Stimulated activated CD8-positive, alpha-beta memory T cell treated with anti-CD3 and anti-CD28 coated beads, Interleukin-7, amount 100 ng/mL, for 48 hours (primary cell): Measurements from ENCODE around the gene RASGEF1C.

Experiments used
- DNase-seq, 2 donors: peaks; one replicate each; pipeline ENCODE4 v3.0.0-alpha.2; 2020; ENCODE audit warnings: low read depth in 1 of 2; ENCODE audit errors: extremely low read depth in 1 of 2

RASGEF1C gene

GRCh38 chr5:180161420-180162303 lies 47.3 kb downstream of the RASGEF1C start:
- DNase-seq = no peak

GRCh38 chr5:180160789-180161188 lies 48.2 kb downstream of the RASGEF1C start:
- no peak for DNase-seq

GRCh38 chr5:180160215-180160614 lies 48.8 kb downstream of the RASGEF1C start:
- DNase-seq = no peak

GRCh38 chr5:180159756-180160155 lies 49.3 kb downstream of the RASGEF1C start:
- DNase-seq = no peak

GRCh38 chr5:180157866-180158265 lies 51.1 kb downstream of the RASGEF1C start:
- no peak for DNase-seq

- no peak for DNase-seq
Measured at GRCh38 chr5:180156141-180156540, 52.9 kb downstream of the RASGEF1C start.

GRCh38 chr5:180155365-180155926 lies 53.6 kb downstream of the RASGEF1C start:
- no peak for DNase-seq

- no peak for DNase-seq
Measured at GRCh38 chr5:180154821-180155364, 54.1 kb downstream of the RASGEF1C start.

GRCh38 chr5:180153991-180154390 lies 55.0 kb downstream of the RASGEF1C start:
- no peak for DNase-seq

- no peak for DNase-seq
Measured at GRCh38 chr5:180153099-180153498, 55.9 kb downstream of the RASGEF1C start.

GRCh38 chr5:180143656-180144364 lies 65.2 kb downstream of the RASGEF1C start:
- DNase-seq = no peak

- DNase-seq = no peak
Measured at GRCh38 chr5:180142824-180143610, 66.0 kb downstream of the RASGEF1C start.

GRCh38 chr5:180142021-180142765 lies 66.8 kb downstream of the RASGEF1C start:
- no peak for DNase-seq

GRCh38 chr5:180141068-180141660 lies 67.8 kb downstream of the RASGEF1C start:
- no peak for DNase-seq

GRCh38 chr5:180140571-180140970 lies 68.4 kb downstream of the RASGEF1C start:
- no peak for DNase-seq

- DNase-seq = no peak
Measured at GRCh38 chr5:180140079-180140554, 68.9 kb downstream of the RASGEF1C start.

- no peak for DNase-seq
Measured at GRCh38 chr5:180139731-180140055, 69.3 kb downstream of the RASGEF1C start.

GRCh38 chr5:180138976-180139730 lies 69.9 kb downstream of the RASGEF1C start:
- DNase-seq = no peak
